BE2C (cell line): ENCODE results near the gene MAP4K2.

Source experiments
- DNase-seq: peaks from one replicate; pipeline ENCODE4 v3.0.0-alpha.2; 2020
- H3K27me3 ChIP-seq: fragments of 250-450 bp; sonication (Bioruptor Pico); 2 replicates; pipeline ENCODE4 v1.5.1; 2020; ENCODE audit warnings: mild to moderate bottlenecking
- H3K36me3 ChIP-seq: fragments of 250-450 bp; sonication (Bioruptor Pico); 2 replicates; pipeline ENCODE4 v1.5.1; 2020; ENCODE audit warnings: mild to moderate bottlenecking
- H3K4me1 ChIP-seq: fragments of 250-450 bp; sonication (Bioruptor Pico); 2 replicates; pipeline ENCODE4 v1.5.1; 2020
- H3K4me3 ChIP-seq: 2 replicates; pipeline ENCODE4 v1.5.1; 2011; ENCODE audit warnings: low read depth, low read length
- H3K9me3 ChIP-seq: fragments of 250-450 bp; sonication (Bioruptor Pico); 2 replicates; pipeline ENCODE4 v1.5.1; 2020
- CTCF ChIP-seq: IDR thresholded peaks from 2 replicates; pipeline ENCODE4 v1.5.1; 2012; ENCODE audit warnings: mild to moderate bottlenecking, low read depth, low read length

MAP4K2 gene

GRCh38 chr11:64829536-64830251, 26.7 kb upstream of the MAP4K2 start:
- no peak for TF ChIP-seq CTCF

GRCh38 chr11:64827451-64827839, 24.4 kb upstream of the MAP4K2 start:
- Histone ChIP-seq H3K9me3 (no peaks in the 10 kb centered on the region), H3K36me3 (no peaks in the 10 kb centered on the region), H3K4me1 (no peaks in the 10 kb centered on the region), H3K4me3 (no peak overlapping the region), H3K27me3 (no peaks in the 10 kb centered on the region)
- no peak for DNase-seq
- TF ChIP-seq CTCF, result no peak

More at GRCh38 chr11:64829536-64830251, 26.7 kb upstream of the MAP4K2 start:
- H3K9me3 ChIP-seq, result no peaks in the 10 kb centered on the region
- no peak overlapping the region for H3K4me3 ChIP-seq
- H3K27me3 ChIP-seq, result no peaks in the 10 kb centered on the region
- H3K4me1 ChIP-seq, result no peaks in the 10 kb centered on the region
- no peak for DNase-seq
- no peaks in the 10 kb centered on the region for H3K36me3 ChIP-seq

- Histone ChIP-seq H3K27me3 (no peaks in the 10 kb centered on the region), H3K36me3 (no peaks in the 10 kb centered on the region), H3K4me3 (no peak overlapping the region), H3K9me3 (no peaks in the 10 kb centered on the region), H3K4me1 (no peaks in the 10 kb centered on the region)
- no peak for TF ChIP-seq CTCF
- DNase-seq, result no peak
These were observed 23.8 kb upstream of the MAP4K2 start for GRCh38 chr11:64826578-64827450.

GRCh38 chr11:64826062-64826461, 23.0 kb upstream of the MAP4K2 start:
- H3K36me3 ChIP-seq, result no peaks in the 10 kb centered on the region
- H3K9me3 ChIP-seq, result no peaks in the 10 kb centered on the region
- no peak for DNase-seq
- TF ChIP-seq CTCF, result no peak
- H3K4me3 ChIP-seq, result no peak overlapping the region
- no peaks in the 10 kb centered on the region for H3K4me1 ChIP-seq
- no peaks in the 10 kb centered on the region for H3K27me3 ChIP-seq

GRCh38 chr11:64823568-64824119, 20.6 kb upstream of the MAP4K2 start:
- Histone ChIP-seq H3K4me1 (no peaks in the 10 kb centered on the region), H3K9me3 (no peaks in the 10 kb centered on the region), H3K27me3 (no peaks in the 10 kb centered on the region), H3K36me3 (no peaks in the 10 kb centered on the region), H3K4me3 (no peak overlapping the region)
- TF ChIP-seq CTCF, result no peak
- no peak for DNase-seq
